Measurements from ENCODE around the gene AMDHD1. TPM values are rescaled to one million over a fixed set of nuclear protein-coding genes. Genes with fewer than 3 reads are reported as not detected.
A peak's percentile ranks its signal among the peaks of the same experiment; 100 is the strongest.

Gene AMDHD1
- total RNA-seq, 4 donors from 2014 or later: 0.55 to 0.64 TPM; not detected in 2

- no peak overlapping the region for H3K4me3 ChIP-seq
- no peaks in the 10 kb centered on the region for H3K27me3 ChIP-seq
- H3K9me3 ChIP-seq: no peaks in the 10 kb centered on the region
- no peak overlapping the region for H3K27ac ChIP-seq
- DNase-seq: no peak
- WGBS, 2 donors (ENCODE audit: low coverage in 1 of 2): 80 to 85% methylated on average over 1 of the region's 1 CpG
- in situ Hi-C loops (cut with MboI; ENCODE audit: low pct_ligation_motif_present in 1 of 4, low pct_unique_long_range_greater_than_20kb in 1 of 4, low sequenced_read_pairs in 3 of 4) (loop anchor here in 1 of 4 donors (25.0 kb wide), 1 partner anchor 419 kb away; no protein-coding TSS in a partner anchor), intact Hi-C loops (cut with DNase I; ENCODE audit: low total_unique reads) (no loop called here)
- no peak for TF ChIP-seq POLR2A (IDR thresholded peaks at IDR 0.05)
- TF ChIP-seq EP300 (IDR thresholded peaks at IDR 0.05; ENCODE audit: low read depth): no peak
- TF ChIP-seq CTCF (IDR thresholded peaks at IDR 0.05): no peak
- no peak for TF ChIP-seq POLR2AphosphoS5 (IDR thresholded peaks at IDR 0.05)
- H3K36me3 ChIP-seq: peaks cover 0 to 69% (median 30%) of the 10 kb centered on the region in 4 donors
- H3K4me1 ChIP-seq: no peaks in the 10 kb centered on the region
Observed at GRCh38 chr12:96006727-96007126, 63.6 kb downstream of the AMDHD1 start.

DNA sequence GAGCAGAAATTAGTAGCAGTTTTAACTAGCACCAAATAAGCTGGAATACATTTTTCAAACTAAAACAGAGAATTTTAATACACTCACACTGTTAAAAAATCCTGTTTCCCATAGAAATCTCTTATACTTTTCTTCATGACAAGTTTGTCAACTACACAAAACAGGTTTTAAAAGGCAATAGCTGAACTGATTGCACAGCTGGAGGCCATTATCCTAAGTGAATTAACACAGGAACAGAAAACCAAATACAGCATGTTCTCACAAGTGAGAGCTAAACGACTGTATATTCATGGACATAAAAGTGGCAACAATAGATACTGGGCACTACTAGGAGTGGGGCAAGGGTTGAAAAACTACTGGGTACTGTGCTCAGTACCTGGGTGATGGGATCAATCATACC, 64.6 kb downstream of the AMDHD1 start:
- no peak for DNase-seq
- H3K36me3 ChIP-seq: peaks cover 0 to 72% (median 31%) of the 10 kb centered on the region in 4 donors
- intact Hi-C loops (cut with DNase I; ENCODE audit: low total_unique reads) (no loop called here), in situ Hi-C loops (cut with MboI; ENCODE audit: low pct_ligation_motif_present in 1 of 4, low pct_unique_long_range_greater_than_20kb in 1 of 4, low sequenced_read_pairs in 3 of 4) (loop anchor here in 1 of 4 donors (25.0 kb wide), 1 partner anchor 420 kb away; no protein-coding TSS in a partner anchor)
- H3K4me1 ChIP-seq: no peaks in the 10 kb centered on the region
- WGBS, 2 donors (ENCODE audit: low coverage in 1 of 2): 28 to 40% methylated on average over 1 of the region's 1 CpG
- H3K9me3 ChIP-seq: no peaks in the 10 kb centered on the region
- no peak overlapping the region for H3K4me3 ChIP-seq
- no peaks in the 10 kb centered on the region for H3K27me3 ChIP-seq
- no peak for TF ChIP-seq POLR2A (IDR thresholded peaks at IDR 0.05)
- TF ChIP-seq POLR2AphosphoS5 (IDR thresholded peaks at IDR 0.05): no peak
- H3K27ac ChIP-seq: no peak overlapping the region

- 92 to 98% methylated on average over 3 of the region's 3 CpGs for WGBS, 2 donors (ENCODE audit: low coverage in 1 of 2)
- in situ Hi-C loops (cut with MboI; ENCODE audit: low pct_ligation_motif_present in 1 of 4, low pct_unique_long_range_greater_than_20kb in 1 of 4, low sequenced_read_pairs in 3 of 4): loop anchor here in 1 of 4 donors (25.0 kb wide), 1 partner anchor 428 kb away; no protein-coding TSS in a partner anchor
Observed at GRCh38 chr12:96014943-96015599, 71.9 kb downstream of the AMDHD1 start.

DNA sequence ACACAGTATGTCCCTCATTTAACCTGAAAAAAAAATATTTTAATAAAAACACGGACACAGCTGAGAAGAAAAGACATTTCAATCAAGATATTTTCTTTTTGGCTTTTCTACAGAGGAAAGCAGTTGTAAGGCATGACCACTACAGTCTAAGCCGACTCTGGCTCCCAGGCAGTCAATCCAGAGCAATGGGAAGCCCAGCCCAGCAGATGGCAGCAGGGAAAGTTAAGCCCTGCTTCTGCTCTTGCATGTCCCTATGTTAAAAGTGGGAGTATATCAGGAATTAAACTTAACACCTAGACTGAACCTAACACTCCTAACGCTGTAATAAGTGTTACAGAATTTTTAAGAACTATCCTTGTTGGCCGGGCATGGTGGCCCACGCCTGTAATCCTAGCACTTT, 72.5 kb downstream of the AMDHD1 start:
- Histone ChIP-seq H3K4me3 (no peak overlapping the region), H3K27me3 (no peaks in the 10 kb centered on the region), H3K4me1 (no peaks in the 10 kb centered on the region), H3K27ac (no peak overlapping the region), H3K36me3 (peaks cover 0 to 65% (median 23%) of the 10 kb centered on the region in 4 donors), H3K9me3 (no peaks in the 10 kb centered on the region)
- DNase-seq: no peak
- in situ Hi-C loops (cut with MboI; ENCODE audit: low pct_ligation_motif_present in 1 of 4, low pct_unique_long_range_greater_than_20kb in 1 of 4, low sequenced_read_pairs in 3 of 4): loop anchor here in 1 of 4 donors (25.0 kb wide), 1 partner anchor 428 kb away; no protein-coding TSS in a partner anchor
- peak in 1 of 5 experiments; percentile 20 for TF ChIP-seq CTCF (IDR thresholded peaks at IDR 0.05)
- no peak for TF ChIP-seq EP300 (IDR thresholded peaks at IDR 0.05; ENCODE audit: low read depth)
- intact Hi-C loops (cut with DNase I; ENCODE audit: low total_unique reads): no loop called here
- 85 to 88% methylated on average over 3 to 5 of the region's 5 CpGs for WGBS, 2 donors (ENCODE audit: low coverage in 1 of 2)

More at GRCh38 chr12:96014943-96015599, 71.9 kb downstream of the AMDHD1 start:
- Histone ChIP-seq H3K4me1 (no peaks in the 10 kb centered on the region), H3K4me3 (no peak overlapping the region), H3K9me3 (no peaks in the 10 kb centered on the region), H3K36me3 (peaks cover 0 to 71% (median 25%) of the 10 kb centered on the region in 4 donors), H3K27ac (no peak overlapping the region), H3K27me3 (no peaks in the 10 kb centered on the region)
- TF ChIP-seq POLR2AphosphoS5 (IDR thresholded peaks at IDR 0.05) (no peak), CTCF (IDR thresholded peaks at IDR 0.05) (no peak), EP300 (IDR thresholded peaks at IDR 0.05; ENCODE audit: low read depth) (no peak)
- no peak for DNase-seq
- intact Hi-C loops (cut with DNase I; ENCODE audit: low total_unique reads): no loop called here

Other genes with a start within 250 kb of the AMDHD1 start
- gene NTN4, start 152.6 kb upstream of the AMDHD1 start, total RNA-seq: 10 to 100 TPM in 3 of 4 donors, 1 to 10 TPM in 1; 6.7 to 25.9 (median 16.7) TPM
- gene SNRPF, start 84.4 kb upstream of the AMDHD1 start, total RNA-seq: 1 to 10 TPM in 2 of 4 donors, not detected in 2; 4.8 to 8.3 TPM
- gene CCDC38, start 717 bp upstream of the AMDHD1 start, total RNA-seq: not detected
- 1 to 10 TPM in 3 of 4 donors, not detected in 1; 1.1 to 3.3 (median 2.6) TPM for gene HAL, start 53.0 kb downstream of the AMDHD1 start, total RNA-seq
- 10 to 100 TPM; 22.4 to 91.9 (median 63.6) TPM for gene LTA4H, start 92.3 kb downstream of the AMDHD1 start, total RNA-seq

Measured in transverse colon (tissue), 4 donors.